Naive B cell (primary cell): ENCODE data around the gene LSP1. TPM values are rescaled to one million over a fixed set of nuclear protein-coding genes. Genes with fewer than 3 reads are reported as not detected.

Source experiments
- ATAC-seq, 2 donors: fragments of 150-1000 bp; cut with Tn5 transposase; 2 replicates each; pipeline ENCODE4 v1.10.0; 2021; ENCODE audit warnings: low read depth in 2 of 2, mild to moderate bottlenecking in 2 of 2, moderate library complexity in 2 of 2
- DNase-seq: peaks from one replicate; pipeline ENCODE4 v3.0.0; 2022
- H3K27ac Mint-ChIP-seq, 6 donors: one replicate each; pipeline ENCODE4 v1.8.0; 2020 to 2022; ENCODE audit warnings: mild to moderate bottlenecking in 6 of 6, mixed read lengths in 6 of 6, moderate library complexity in 5 of 6, inconsistent platforms in 2 of 6
- H3K27me3 Mint-ChIP-seq, 3 donors: one replicate each; pipeline ENCODE4 v1.8.0; 2021 to 2022; ENCODE audit warnings: mixed read lengths in 3 of 3, mild to moderate bottlenecking in 1 of 3
- H3K36me3 Mint-ChIP-seq, 2 donors: one replicate each; pipeline ENCODE4 v1.8.0; 2020 to 2022; ENCODE audit warnings: mixed read lengths in 2 of 2, inconsistent platforms in 1 of 2, mild to moderate bottlenecking in 1 of 2
- H3K4me1 Mint-ChIP-seq, 3 donors: one replicate each; pipeline ENCODE4 v1.8.0; 2020 to 2022; ENCODE audit warnings: mixed read lengths in 3 of 3, inconsistent platforms in 1 of 3, mild to moderate bottlenecking in 1 of 3, moderate library complexity in 1 of 3
- H3K4me3 Mint-ChIP-seq, 8 donors: one replicate each; pipeline ENCODE4 v1.8.0; 2020 to 2022; ENCODE audit warnings: mild to moderate bottlenecking in 8 of 8, mixed read lengths in 8 of 8, moderate library complexity in 8 of 8, inconsistent platforms in 2 of 8
- H3K9me3 Mint-ChIP-seq, 7 donors: one replicate each; pipeline ENCODE4 v1.8.0; 2020 to 2022; ENCODE audit warnings: mixed read lengths in 7 of 7, mild to moderate bottlenecking in 5 of 7, inconsistent platforms in 2 of 7, moderate library complexity in 1 of 7
- polyA plus RNA-seq, 6 donors: library from polyadenylated mRNA; unstranded; fragments of 300-500 nt; fragmentation: Illumina TruSeq; gene quantifications; one replicate each; pipeline ENCODE4 v1.2.3, GENCODE V29; 2021; ENCODE audit warnings: low read depth in 6 of 6

LSP1 gene
- polyA plus RNA-seq, 6 donors from 2014 or later = 342 to 587 (median 422) TPM

DNA sequence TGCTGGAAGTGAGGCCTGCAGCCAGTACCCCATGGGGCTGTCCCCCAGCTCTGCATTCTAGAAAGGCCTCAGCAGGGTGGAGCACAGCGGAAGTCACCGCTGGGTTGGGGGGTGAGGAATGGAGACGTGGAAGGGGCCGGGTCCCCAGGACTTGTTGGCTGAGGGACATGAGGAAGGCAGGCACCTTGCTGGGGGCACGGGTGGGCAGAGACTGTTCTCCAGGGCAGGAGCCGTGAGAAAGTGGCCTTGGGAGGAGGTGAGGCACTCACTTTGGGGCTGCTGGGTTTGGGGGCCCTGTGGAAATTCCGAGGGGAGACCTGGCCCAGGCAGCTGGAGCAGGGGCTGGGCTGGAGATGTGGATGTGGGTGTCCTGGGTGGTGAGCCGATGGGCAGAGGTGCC, 9.1 kb upstream of the LSP1 start:
- H3K4me1 Mint-ChIP-seq = peaks cover 65 to 77% (median 67%) of the 10 kb centered on the region in 3 donors
- ATAC-seq = no peak
- H3K27me3 Mint-ChIP-seq = no peaks in the 10 kb centered on the region
- H3K36me3 Mint-ChIP-seq = no peaks in the 10 kb centered on the region
- no peak for DNase-seq
- peak overlapping the region in 5 of 6 donors; percentile 60 to 92 (median 91) for H3K27ac Mint-ChIP-seq
- peak overlapping the region in 7 of 8 donors; percentile 54 to 91 (median 81) for H3K4me3 Mint-ChIP-seq
- H3K9me3 Mint-ChIP-seq = no peaks in the 10 kb centered on the region

DNA sequence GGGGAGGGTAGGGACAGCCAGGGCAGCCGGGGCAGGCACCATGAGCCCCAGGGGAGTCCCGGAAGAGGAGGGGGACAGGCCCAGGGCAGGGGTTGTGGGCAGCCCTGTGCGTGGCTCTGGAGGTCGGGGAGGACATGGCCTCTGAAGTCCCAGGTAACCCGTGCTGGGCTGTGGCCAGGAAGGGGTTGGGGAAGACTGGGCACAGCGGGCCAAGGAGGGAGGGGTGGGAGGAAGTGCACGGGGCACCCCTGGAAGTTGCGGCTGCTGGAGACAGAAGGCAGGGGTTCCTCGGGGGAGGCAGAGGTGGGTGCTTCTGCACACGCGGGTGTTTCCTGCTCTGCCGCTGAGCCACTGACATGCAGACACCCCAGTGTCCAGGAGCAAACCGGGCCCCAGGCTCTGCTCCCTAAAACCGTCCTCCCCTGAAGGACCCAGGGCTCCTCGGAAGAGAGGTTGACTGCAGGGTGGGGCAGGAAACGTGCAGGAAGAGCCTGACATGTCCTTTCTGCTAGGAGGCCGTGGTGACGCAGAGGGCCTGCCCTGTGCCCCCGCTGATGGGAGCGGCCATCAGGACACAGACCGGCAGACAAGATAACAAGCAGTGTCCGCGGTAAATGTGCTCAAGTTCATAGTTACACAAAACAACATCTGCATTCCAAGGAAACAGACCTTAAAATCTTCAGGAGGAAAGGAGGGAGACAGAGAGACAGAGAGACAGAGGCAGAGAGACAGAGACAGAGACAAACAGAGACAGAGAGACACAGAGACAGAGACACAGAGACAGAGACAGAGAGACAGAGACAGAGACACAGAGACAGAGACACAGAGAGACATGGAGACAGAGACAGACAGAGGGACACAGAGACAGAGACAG, 8.4 kb upstream of the LSP1 start:
- Mint-ChIP-seq H3K36me3 (no peaks in the 10 kb centered on the region), H3K4me1 (peaks cover 71 to 82% (median 74%) of the 10 kb centered on the region in 3 donors), H3K4me3 (peak overlapping the region; percentile 54 to 91 (median 80)), H3K27me3 (no peaks in the 10 kb centered on the region), H3K9me3 (no peaks in the 10 kb centered on the region), H3K27ac (peak overlapping the region; percentile 89 to 98 (median 92))
- peak; percentile 35 for DNase-seq
- peak; percentile 27 to 37 for ATAC-seq

DNA sequence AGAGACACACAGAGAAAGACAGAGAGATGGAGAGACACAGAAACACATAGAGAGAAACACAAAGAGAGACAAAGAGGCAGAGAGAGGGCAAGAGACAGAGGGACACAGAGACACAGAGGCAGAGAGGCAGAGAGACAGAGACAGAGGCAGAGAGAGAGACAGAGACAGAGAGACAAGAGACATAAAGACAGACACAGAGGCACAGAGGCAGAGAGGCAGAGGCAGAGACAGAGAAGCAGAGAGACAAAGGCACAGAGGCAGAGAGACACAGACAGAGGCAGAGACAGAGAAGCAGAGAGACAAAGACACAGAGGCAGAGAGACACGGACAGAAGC, 7.8 kb upstream of the LSP1 start:
- ATAC-seq = no peak
- H3K4me1 Mint-ChIP-seq = peaks cover 71 to 82% (median 74%) of the 10 kb centered on the region in 3 donors

DNA sequence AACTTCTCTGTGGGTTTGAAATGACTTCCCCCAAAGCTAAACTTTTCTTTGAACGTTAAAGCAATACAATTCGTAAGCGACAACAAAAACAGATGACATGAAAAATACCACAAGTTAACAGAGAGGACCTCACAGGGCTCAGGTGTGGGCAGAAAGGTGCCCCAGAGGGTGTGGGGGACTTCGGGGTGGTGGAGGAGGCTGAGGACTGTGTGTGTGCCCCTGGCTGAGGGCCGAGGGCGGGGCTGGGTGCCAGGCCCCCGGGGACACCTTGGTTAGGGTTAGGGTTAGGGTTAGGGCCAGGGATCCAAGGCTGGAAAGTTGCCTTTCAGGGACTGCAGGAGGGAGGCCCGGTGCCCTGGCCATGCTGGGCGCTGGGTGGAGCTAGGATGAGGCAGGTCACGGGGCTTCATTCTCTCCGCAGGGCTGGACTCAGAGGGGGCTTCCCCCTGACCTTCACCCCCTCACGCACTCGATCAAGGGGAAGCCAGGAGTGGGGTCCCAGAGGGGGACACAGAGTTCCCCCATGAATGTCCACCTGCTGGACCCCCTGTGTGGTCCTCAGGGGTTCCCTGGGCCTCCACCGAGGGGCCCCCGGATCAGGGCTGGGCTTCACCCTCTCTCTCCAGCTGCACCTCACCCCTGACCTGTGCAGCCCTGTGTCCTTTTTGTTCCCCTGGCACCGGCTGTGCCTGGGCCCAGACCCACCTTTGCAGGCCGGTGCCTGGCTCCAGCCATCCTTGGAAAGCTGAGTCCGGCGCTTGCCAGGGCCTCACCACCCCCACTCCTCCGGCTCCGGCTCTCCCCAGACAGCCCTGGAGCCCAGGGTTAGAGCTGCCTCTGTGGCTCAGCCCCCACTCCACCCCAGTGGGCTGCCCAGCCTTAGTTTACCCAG, 7.1 kb upstream of the LSP1 start:
- peaks cover 76 to 83% (median 78%) of the 10 kb centered on the region in 3 donors for H3K4me1 Mint-ChIP-seq
- H3K36me3 Mint-ChIP-seq = no peaks in the 10 kb centered on the region
- H3K4me3 Mint-ChIP-seq = peak overlapping the region; percentile 15 to 91 (median 78)
- H3K9me3 Mint-ChIP-seq = no peaks in the 10 kb centered on the region
- ATAC-seq = no peak
- H3K27ac Mint-ChIP-seq = peak overlapping the region; percentile 67 to 98 (median 92)
- no peak for DNase-seq
- H3K27me3 Mint-ChIP-seq = no peaks in the 10 kb centered on the region

More for the DNA sequence above, 7.8 kb upstream of the LSP1 start:
- no peak for DNase-seq
- H3K9me3 Mint-ChIP-seq = no peaks in the 10 kb centered on the region
- H3K27me3 Mint-ChIP-seq = no peaks in the 10 kb centered on the region
- no peaks in the 10 kb centered on the region for H3K36me3 Mint-ChIP-seq
- H3K27ac Mint-ChIP-seq = peak overlapping the region; percentile 72 to 98 (median 92)
- H3K4me3 Mint-ChIP-seq = peak overlapping the region; percentile 54 to 91 (median 80)

DNA sequence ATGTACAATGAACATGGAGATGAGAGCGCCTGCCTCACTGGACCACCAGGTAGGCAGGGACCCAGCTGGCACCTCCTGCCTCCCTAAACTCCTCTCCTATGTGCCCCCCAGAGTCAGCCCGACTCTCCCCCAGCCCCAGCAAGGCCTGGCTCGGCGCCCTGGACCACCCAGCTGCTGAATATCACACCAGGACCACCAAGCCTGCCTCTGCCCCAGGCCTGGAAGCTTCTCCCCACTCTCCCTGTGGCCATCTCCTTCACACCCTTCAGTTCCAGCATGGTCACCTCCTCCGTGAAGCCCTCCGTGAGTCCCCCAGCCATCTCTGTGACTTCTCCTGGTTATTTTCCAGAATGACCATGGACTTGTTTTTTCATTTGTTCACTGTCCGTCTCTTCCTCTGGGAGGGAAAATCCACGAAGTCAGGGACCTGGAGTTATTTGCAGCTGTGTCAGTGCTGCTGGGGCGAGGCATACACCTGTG, 6.4 kb upstream of the LSP1 start:
- Mint-ChIP-seq H3K4me1 (peaks cover 76 to 87% (median 82%) of the 10 kb centered on the region in 3 donors), H3K9me3 (no peaks in the 10 kb centered on the region), H3K36me3 (no peaks in the 10 kb centered on the region), H3K4me3 (peak overlapping the region in 2 of 8 donors; percentile 29 to 76), H3K27me3 (no peaks in the 10 kb centered on the region), H3K27ac (peak overlapping the region; percentile 63 to 93 (median 91))
- ATAC-seq (no peak), DNase-seq (no peak)

DNA sequence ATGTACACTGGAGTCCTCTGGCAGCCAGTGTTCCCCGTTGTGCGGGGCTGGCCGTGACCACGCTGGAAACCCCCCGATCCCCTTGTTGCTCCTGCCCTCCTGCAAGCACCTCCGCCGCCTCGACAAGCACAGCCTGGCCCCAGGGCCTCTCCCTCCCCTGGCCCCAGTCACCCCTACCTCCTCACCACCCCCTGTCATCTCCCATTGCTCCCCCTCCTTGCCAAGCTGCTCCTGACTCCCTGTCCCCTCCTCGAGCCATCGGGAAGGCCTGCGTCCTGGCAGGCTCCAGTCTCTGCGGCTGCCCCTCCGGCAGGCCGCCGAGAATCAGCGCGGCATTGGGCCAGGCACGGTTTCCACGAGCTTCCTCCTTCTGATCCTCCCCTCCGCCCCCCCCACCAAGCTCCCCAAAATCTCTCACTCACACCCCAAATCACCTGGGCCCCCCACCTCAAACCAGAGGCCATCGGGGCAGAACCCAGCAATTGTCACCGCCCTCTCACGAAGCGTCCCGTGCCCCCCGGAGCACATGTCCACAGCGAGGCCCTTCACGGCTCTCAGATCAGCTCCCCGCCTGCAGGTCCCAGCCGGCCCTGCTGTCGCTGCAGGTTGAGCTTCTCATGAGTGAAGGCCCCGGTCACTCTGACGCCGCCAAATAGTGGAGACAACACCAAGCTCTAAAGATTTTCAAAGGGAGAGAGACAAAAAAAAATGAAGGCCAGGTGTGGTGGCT, 5.7 kb upstream of the LSP1 start:
- ATAC-seq (no peak), DNase-seq (no peak)
- Mint-ChIP-seq H3K4me1 (peaks cover 81 to 91% (median 88%) of the 10 kb centered on the region in 3 donors), H3K27ac (peak overlapping the region in 4 of 6 donors; percentile 33 to 91 (median 86)), H3K9me3 (no peaks in the 10 kb centered on the region), H3K4me3 (peak overlapping the region in 3 of 8 donors; percentile 30 to 76 (median 31)), H3K36me3 (no peaks in the 10 kb centered on the region), H3K27me3 (no peaks in the 10 kb centered on the region)

DNA sequence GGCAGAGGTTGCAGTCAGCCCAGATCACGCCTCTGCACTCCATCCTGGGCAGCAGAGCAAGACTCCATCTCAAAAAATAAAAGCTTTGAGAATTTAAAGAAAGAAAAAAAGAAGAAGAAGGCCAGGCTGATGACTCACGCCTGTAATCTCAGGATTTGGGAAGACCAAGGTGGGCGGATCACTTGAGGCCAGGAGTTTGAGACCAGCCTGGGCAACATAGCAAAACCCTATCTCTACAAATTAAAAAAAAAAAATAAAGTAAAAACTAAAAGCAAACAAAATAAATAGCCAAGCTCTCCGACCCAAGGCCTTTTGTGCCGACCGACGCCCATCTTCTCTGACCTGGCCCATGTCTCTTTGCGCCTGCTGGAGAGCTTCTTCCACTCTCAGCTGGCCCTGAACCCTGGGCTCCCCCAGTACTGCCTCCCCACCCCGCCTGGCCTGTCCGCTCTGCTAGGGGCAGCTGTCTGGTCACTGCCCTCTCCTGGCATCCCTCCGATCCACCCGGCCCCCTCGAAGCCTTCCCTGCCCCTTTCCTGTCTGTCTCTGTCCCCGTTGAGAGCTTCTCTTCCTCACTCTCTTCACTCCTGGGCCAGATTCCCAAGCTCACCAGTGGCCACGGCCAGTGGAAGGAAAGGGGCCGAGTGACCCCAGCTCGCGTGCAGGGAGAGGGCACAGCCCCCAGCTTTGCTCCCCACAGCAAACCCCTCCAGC, 4.8 kb upstream of the LSP1 start:
- no peaks in the 10 kb centered on the region for H3K9me3 Mint-ChIP-seq
- no peak for ATAC-seq
- H3K27me3 Mint-ChIP-seq = no peaks in the 10 kb centered on the region
- peaks cover 85 to 97% (median 96%) of the 10 kb centered on the region in 3 donors for H3K4me1 Mint-ChIP-seq
- H3K27ac Mint-ChIP-seq = peak overlapping the region in 5 of 6 donors; percentile 78 to 91 (median 88)
- DNase-seq = no peak
- H3K4me3 Mint-ChIP-seq = peak overlapping the region in 6 of 8 donors; percentile 21 to 81 (median 48)
- peaks cover 0 to 5% of the 10 kb centered on the region in 2 donors for H3K36me3 Mint-ChIP-seq

DNA sequence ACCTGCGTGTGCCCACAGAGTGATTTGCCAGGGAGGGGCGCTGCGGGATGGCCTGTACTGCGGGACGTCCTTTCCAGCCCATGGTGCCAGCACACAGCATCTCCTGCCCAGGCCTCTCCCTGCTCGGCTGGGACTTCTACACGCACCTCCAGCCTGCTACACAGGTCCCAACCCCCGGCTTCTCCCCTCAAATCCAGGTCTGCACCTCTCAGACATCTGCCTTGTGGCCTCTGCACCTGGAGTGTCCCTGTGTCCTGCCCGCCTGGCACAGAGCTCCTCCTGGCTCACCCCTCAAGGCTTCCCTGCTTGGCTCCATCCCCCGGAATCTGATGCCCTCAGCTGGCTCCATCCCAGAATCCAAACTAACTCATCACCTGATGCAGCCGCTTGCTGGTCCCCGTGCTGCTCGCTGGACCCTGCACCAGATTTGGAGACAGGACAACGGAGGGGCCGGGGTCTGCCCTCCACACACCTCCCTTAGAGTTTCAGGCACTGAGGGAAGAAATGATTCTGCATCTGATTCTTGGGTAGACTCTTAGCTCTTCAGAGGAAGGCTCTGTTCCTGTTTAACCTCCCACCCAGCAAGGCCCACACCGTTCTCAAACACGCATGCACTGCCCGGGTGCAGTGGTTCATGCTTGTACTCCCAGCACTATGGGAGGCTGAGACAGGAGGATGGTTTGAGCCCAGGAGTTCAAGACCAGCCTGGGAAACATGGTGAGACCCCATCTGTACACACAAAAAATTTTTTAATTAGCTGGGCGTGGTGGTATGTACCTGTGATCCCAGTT, 4.0 kb upstream of the LSP1 start:
- H3K4me1 Mint-ChIP-seq = peaks cover 80 to 96% (median 93%) of the 10 kb centered on the region in 3 donors
- ATAC-seq = no peak
- H3K36me3 Mint-ChIP-seq = peaks cover 0 to 8% of the 10 kb centered on the region in 2 donors
- H3K27ac Mint-ChIP-seq = peak overlapping the region; percentile 72 to 98 (median 86)
- H3K27me3 Mint-ChIP-seq = no peaks in the 10 kb centered on the region
- peak overlapping the region in 5 of 8 donors; percentile 23 to 99 (median 51) for H3K4me3 Mint-ChIP-seq
- H3K9me3 Mint-ChIP-seq = no peaks in the 10 kb centered on the region
- no peak for DNase-seq

DNA sequence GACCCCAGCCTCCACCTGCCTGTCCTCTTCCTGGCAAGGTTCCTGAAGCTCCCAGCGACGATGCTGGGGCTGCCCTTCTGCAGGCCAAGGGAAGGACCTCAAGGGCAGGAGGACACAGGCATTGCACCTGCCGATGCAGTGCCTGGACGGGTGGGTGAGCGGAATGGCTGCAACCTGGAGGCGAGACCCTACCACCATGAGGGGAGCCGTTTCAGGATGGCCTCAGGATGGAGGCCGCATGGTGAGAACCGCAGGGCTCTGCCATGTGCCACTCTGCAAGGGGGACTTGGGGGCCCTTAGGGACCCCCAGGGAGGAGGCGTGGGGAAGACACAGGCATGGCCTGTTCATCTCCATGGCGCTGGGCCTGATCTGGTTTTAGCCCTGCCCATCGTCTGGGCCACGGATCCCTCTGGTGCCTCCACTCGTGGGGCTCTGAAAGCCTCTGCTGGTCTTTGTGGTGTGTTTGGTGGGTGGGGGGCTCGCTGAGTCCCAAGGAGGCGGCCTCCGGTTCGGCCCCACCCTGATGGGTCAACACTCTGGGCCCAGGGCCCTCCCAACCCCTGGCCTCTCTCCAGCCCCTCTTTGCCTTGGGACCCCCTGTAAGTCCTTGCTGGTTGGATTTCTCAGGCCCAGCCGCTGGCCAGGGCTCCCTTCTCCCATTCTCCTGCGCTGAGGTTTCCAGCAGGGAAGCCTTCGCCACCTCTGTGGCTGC, 1.3 kb upstream of the LSP1 start:
- Mint-ChIP-seq H3K9me3 (no peaks in the 10 kb centered on the region), H3K4me1 (peaks cover 65 to 88% (median 79%) of the 10 kb centered on the region in 3 donors), H3K4me3 (peak overlapping the region; percentile 78 to 99 (median 98)), H3K36me3 (peaks cover 0 to 8% of the 10 kb centered on the region in 2 donors), H3K27ac (peak overlapping the region; percentile 97 to 100 (median 98)), H3K27me3 (no peaks in the 10 kb centered on the region)
- no peak for DNase-seq
- no peak for ATAC-seq

DNA sequence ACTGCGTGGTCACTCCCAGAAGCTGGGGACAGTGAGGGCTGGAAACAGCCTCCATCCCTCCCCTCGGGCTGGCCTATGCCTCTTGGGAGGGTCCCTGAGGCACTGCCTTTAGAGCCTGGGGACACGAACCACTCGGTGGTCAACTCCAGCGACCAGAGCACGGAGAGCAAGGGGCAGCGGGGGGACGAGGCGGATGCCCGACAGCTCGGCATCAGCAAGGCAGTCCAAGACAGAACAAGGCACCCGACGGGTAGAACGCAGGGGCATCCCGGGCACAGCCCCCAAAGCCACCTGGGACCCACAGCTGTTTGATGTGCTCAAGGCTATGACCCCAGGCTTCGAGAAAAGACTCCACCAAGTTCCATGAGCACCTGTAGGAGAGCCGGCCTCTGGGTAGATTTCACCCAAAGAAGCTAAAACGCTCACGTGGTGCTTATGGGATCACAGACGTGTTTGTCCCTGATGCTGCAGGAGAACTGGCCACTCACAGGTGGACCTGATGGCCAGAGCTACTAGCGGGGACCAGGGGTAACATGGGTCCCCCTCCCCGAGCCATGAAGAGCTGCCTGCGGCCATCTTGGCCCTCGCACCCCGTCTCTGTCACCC, 510 bp upstream of the LSP1 start:
- no peaks in the 10 kb centered on the region for H3K27me3 Mint-ChIP-seq
- peaks cover 0 to 8% of the 10 kb centered on the region in 2 donors for H3K36me3 Mint-ChIP-seq
- ATAC-seq = no peak
- H3K4me3 Mint-ChIP-seq = peak overlapping the region; percentile 92 to 100 (median 99)
- DNase-seq = no peak
- H3K9me3 Mint-ChIP-seq = no peaks in the 10 kb centered on the region
- peak overlapping the region; percentile 97 to 100 (median 98) for H3K27ac Mint-ChIP-seq
- peaks cover 58 to 80% (median 71%) of the 10 kb centered on the region in 3 donors for H3K4me1 Mint-ChIP-seq
